CD4-positive, alpha-beta T cell treated with Interleukin-4 for 1 hour (primary cell): ENCODE measurements around the gene SH3TC2.

Experiments used
- DNase-seq, 2 donors: peaks; one replicate each; pipeline ENCODE4 v3.0.0-alpha.2; 2020 to 2022

SH3TC2 gene

DNA sequence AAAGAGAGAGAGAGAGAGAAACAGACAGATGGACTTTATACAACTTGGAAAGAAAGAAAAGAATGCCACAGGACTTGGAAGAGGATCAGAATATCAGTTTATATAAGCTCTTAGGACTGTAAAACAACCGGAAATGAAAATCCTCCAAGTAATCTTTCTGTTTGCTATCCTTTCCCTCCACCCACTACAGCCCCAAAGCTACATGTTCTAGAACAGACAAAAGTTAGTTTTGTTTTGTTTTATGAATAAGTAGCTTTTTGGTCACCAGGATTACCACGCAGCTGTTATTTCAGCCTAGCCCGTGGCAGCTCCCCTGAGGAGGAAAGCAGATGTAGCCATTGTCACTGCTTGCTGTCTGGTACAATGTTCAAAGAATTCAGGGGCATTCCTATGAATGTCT lies 66.6 kb downstream of the SH3TC2 start:
- no peak for DNase-seq

DNA sequence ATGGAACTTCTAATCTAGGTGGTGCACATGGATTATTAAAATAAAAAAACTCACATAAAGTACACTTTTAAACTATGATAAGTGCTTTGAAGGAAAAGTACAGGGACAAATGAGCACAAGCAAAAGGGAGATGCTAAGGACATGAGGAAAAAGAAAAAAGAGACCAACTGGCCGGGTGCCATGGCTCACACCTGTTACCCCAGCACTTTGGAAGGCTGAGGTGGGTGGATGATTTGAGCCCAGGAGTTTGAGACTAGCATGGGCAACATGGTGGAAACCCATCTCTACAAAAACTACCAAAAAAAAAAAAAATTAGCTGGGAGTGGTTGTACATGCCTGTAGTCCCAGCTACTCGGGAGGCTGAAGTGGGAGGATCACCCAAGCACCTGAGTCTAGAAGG lies 67.1 kb downstream of the SH3TC2 start:
- DNase-seq, result no peak

DNA sequence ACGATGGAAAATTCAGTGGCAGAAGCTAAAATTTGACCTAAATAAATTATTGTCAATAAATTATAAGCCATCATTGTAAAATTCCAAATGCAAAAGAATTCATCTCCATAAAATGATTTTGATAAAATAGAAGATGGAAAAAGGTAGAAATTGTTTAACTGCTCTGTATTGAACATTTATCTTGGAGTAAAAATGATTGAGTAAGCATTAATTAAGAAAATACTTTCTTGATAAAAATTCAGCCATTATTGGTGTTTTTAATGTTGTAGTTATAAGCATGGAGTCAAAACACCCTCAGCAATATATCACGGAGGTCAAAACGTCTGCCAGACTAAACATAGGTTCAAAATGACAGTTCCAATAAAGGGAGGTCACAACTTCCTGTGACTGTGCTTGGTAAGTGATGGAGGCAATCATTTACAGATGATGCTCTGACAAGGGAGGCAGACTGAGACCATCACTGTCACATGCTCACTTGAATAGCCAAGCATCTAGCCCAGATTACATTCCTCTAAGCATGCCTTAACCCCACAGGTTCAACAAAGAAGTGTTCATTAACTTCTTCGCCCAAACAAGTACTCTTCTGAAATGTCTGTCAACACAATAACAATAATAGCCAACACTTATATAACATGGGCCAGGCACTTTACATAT lies 69.5 kb downstream of the SH3TC2 start:
- no peak for DNase-seq

DNA sequence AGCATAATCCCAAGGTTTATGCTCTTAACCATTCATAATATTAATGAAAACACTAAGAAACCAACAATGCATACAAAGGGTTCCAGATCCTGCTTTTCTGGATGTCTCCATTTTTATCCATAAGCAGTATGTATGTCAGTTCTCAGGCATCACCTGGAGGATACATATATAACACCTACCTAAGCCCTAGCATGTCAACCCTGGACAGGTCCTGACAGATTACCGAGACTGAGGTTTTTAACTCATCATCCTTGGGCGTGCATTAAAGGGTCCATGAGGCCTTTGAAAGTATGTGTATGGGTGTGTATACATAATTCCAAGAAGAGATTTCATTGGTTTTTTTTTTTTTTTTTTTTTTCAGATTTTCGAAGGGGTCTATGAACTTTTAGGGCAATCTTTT lies 70.6 kb downstream of the SH3TC2 start:
- no peak for DNase-seq

DNA sequence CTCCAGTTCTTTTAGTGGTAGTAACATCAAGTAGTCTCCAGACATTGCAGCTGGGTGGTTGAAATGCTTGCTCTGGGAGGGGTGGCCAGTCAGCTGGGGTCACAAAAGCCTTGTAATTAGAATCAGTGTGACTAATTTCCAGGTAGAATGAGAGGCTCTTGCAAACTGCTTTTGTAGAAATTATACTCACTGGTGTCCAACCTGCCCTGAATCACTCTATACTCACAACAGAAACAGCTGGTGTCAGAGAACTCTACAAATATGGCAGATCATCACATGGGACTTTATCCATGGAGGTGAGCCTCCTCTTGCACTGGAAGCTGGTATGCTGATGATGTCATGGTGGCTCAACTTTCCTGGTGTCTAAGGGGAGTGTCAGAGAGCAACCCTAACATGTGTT lies 71.3 kb downstream of the SH3TC2 start:
- no peak for DNase-seq

DNA sequence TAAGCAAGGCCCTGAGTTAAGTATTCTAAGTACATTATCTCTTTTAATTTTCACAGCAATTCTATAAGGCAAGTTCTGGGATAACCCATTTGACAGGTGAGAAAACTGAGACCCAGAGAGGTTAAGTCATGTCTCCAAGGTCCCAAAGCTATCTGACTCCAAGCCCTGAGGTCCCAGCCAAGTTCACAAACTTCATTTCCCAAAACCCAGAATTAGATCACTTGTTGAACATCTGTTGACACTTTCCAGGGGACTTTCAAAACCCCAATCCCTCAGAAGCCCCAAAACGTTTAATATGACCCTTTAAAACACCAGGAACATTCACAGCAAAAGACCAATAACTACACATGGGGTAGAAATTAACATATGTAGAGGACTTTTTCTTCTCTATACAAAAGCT lies 72.0 kb downstream of the SH3TC2 start:
- no peak for DNase-seq

DNA sequence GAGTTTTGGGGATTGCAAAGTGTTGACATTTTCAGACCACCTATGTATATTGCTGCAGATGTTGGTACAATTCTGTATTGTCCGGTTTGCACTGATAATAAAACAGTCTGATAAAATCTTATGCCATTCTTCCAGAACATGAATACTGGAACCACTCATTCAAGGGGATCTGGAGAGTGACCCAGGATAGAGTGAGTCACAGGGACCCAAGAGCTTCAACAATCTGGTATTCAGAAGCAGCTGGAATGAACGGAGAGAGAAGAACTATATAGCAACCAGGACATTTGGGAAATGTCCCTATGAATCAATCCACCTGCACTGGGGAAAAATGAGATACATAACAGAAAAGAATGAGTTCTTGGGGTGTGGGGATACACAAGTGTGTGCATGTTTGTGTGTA lies 73.3 kb downstream of the SH3TC2 start:
- no peak for DNase-seq

DNA sequence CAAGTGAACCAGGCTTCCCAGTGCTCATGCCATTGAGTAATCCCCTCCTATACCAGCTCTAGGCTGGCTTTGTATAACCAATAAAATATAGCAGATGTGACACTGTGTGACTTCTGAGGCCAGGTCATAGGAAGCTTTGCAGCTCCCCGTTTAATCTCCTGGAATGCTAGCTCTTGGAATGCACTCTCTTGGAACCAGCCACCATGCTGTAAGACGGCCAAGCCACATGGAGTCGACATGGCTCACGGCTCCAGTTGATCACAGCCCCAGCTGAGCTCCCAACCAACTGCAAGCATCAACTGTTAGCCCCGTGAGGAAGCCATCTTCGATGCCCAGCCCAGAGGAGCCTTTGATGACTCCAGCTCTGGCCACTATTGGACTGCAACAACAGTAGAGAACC lies 74.5 kb downstream of the SH3TC2 start:
- no peak for DNase-seq

DNA sequence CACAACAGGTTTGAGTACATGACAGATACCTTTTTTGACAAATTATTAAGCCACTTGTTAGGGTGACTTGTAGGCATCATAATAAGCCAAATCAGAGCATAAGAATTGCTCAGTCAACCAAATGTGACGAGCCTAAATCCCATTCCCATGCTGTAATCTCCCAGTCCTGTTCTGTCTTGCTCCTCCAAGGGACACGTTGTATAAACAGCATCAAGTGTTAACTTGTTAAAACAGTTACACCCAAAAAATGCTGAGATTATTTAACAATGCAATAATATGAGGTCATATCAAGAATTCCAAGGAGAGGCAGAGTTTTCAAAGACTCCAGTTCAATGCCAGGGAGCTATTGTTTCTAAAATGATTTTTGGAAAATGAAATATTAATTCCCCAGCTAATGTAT lies 76.2 kb downstream of the SH3TC2 start:
- DNase-seq, result no peak

DNA sequence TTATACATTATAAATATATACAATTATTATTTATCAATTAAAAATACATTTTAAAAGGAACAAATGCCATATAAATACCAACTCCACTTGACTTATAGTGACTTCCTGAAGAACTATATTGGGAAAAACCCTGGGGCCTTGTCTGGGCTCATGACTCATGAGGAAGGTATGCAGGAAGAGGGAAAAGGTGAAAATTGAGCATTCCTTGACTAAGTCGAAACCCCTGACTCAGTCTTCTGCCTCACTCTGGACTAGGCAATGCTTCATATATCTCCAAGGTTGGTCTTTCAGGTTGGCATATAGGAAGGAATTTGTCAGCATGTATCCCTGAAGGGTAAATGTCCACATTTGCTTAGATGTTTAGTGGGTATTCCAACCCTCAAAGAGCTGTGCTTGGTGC lies 78.5 kb downstream of the SH3TC2 start:
- DNase-seq, result no peak

DNA sequence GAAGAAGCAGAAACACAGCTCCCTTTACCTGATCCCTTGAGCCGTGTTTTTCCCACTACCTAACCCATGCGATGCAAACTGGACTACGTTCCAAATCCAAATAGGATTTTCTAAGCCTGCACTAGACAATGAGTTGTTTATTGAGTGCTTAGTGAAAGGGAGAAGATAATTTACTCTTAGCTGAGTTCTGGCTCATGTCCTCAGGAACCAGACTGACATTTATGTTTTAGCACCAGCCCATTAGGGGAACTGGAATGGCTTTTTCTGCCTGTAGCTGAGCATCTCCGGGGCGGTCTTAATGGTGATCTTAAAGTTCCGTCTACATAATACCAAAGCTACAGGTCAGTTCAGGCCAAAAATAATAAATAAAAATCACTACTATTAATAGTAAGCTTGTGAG lies 81.5 kb downstream of the SH3TC2 start:
- no peak for DNase-seq

DNA sequence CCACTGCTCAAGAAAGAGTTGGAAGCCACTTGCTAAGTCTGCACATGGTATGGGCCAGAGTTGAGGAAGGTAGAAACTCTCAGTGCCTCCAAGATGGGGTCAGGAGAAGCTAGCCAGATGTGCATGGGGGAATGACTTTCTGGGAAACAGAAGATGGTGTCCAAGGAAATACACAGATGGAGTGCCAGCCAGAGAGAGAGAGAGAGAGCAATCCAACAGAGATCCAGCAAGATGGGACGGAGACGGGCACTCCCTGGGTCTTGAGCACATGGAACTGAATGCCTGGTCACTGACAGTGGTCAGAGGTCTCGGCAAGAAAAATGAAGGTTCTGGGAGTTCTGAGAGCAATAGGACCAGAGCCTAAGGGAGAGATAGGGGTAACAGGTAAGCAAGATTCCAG lies 82.1 kb downstream of the SH3TC2 start:
- DNase-seq, result no peak

DNA sequence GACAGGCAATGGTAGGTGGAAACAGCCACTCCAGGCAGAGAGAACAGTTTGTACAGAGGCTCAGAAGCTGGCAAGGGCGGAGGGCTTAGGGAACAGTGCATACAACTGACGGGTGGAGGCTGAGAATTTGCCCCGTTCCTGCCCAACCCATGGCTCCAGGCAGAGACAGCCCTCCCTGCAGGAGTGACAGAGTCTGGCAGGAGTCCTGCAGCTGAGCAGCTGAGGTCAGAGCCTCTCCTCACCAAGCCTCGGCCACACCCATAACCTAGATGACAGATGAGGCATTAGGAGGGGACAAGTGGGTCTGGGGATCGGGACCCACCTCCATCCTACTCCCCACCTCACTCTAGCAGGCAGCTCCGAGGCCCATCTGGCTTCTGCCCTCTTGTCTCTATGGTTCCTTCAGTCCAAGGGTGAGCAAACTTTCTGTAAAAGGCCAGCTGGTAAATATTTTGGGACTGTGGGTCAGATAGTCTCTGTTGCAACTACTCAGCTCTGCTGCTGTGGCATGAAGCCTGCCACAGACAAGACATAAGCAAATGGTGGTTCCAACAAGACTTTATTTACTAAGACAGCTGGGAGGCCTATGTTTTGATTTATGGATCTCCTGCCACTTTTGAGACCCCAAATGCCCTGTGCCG lies 83.7 kb downstream of the SH3TC2 start:
- DNase-seq, result no peak

DNA sequence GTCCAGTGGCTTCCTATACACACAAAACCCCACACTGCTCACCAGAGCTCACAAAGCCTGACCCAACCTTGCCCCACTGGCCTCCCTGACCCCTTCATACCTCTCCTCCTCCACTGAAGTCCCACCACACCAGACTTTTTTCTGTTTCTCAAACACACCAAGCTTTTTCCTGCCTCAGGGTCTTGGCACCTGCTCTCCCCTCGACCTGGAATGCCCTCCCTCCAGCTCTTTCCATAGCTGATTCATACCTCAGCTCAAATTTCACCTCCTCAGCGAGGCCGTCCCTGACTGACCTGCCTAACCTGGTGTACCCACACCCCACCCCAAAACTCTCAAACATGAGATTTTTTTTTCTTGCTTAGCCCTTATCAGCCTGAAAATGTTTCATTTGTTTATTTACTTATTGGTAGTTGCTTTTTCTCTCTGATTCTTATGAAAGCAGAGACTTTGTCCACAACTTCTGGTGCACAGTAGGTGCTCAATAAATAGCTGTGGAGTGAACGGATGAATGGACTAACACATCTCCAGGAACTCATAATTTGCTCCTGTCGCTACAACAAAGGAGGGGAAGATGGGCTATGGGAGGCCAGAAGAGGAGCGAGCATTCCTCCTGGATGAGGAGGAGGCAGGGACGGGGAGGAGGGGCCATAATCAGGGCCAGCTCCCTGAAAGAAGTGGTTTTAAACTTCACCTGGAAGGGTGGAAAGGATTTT lies 84.3 kb downstream of the SH3TC2 start:
- no peak for DNase-seq

DNA sequence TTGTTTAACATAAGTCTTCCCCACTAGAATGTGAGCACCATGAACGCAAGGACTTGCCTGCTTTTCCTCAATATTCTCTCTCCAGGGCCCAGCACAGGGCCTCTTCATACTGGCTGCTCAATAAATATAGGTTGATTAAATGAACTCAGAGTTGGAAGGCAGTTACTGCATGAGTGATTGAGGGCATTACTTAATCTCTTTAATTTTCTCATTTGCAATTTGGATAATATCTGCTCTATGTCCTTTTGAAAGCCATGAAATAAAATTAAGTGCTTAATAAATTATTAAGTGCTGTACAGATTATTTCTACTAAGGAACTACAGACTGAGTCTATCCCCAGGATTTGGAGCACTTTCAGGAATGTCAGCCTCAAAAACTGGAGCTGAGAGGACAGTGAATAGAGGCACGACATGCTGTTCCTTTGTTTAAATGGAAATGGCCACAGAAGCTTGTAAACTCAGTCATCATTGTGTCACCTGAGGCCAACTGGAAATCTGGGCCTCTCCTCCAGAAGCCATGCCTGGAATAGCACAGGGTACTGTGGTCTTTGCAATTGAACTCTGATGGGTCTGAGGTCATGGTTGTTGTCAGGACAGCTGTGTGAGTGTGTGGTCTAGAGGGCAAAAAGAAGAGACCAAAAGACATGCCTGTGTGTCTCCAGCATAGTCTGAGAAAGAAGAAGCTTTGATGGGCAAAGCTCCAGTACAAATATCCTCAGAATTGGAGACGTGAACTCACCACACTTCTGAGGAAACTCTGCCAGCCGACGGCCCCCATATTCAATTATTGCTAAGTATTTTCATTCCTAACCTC lies 86.1 kb downstream of the SH3TC2 start:
- DNase-seq, result no peak

DNA sequence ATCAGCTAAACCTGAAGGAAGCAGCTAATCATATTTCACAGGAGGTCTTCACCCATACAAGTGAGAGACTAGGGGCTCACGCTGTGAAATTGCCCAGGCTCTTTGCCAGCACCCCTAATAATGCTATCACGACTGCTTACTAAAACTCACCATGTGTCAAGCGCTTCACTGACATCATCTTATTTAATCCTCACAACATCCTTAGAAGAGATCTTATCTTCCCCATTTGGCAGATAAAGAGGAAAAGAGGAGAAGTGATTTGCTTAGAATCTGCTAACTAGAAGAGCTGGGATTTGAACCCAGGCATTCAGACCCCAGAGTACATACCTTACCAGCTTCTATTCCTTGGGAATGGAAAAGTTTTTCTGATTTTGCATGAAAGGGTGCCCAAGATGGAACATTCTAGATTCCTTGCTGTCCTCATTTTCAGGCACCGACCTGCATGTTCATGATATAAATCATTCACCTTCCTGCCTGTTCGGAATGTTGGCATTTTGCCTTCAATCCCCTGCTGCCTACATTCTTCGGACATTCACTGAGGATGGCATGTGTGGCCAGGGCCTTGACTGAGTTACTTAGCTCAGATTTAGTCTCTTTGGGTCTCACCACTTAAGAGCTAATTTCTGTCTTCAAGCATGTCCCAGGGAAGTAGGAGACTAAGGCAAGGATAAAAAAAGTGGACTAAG lies 88.1 kb downstream of the SH3TC2 start:
- DNase-seq, result no peak

DNA sequence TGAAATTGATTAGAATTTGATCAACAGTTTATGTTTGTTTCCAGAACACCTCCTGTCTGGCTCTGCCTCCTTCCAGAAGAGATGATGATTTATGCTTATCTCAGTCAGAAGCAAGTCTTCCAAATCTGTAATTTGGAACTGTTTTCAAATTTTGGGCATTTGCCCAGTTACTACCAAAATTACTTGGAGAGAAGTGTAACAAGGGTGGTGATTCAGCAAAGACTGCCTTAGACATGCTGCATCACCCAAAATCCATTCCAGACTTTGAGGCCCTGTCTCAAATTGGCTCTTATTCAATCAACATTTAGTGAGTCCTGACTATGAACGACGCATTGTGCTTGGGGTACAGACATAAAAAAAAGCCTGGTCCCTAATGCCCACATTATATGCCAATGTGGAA lies 89.4 kb downstream of the SH3TC2 start:
- DNase-seq, result no peak

DNA sequence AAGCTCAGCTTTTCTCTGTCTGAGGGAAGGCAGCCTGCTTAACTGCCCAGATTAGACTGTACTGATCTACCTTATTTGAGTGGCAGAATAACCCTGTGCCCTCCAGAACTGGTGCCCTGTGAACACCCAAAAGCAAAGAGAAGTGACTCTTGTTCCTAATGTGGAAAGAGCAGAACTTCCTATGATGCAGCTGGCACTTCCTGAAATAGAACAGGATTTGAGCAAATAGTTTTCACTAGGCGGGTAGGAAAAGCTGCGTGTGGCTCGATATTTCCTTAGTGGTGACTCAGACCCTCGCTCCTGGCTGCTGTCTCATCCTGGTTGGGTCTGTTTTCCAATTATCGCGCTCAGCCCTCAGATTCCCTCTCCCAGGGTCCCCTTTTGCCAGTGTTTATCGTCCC lies 89.9 kb downstream of the SH3TC2 start:
- DNase-seq, result no peak

DNA sequence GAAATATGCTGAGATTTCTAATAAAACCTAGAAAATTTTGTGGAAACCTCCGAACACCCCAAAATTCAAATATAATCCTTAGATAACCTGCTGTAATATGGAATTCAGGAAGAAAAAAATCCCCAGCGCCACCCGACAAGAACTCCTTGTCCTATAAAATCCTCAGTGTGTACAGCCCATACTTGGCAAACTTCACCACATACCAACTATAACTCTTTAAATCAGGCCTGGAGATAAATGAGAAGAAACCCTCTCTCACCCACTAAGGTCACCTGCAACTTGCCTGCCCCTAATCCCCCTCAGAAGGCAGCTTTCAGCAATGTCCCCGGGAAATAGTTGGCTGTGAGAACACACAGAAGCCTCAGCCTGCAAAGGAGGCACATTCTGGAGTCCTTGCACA lies 90.5 kb downstream of the SH3TC2 start:
- no peak for DNase-seq

DNA sequence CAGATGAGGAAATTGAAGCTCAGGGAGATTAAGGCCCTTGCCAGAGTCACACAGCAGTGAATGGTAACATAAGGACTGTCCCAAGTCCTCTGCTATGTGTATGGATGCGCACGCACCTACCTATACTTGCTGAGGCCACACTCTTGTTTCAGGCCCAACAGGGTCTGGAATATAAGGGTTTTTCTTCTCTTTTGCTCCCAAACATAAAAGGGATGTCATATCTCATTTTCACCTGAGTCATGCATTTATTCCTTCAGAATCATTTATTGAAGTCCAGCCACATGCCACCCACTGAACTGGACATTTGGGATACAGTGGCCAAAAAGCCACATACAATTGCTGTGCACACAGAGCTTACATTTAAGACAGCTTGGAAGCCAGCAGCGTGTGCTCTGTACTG lies 92.0 kb downstream of the SH3TC2 start:
- no peak for DNase-seq

DNA sequence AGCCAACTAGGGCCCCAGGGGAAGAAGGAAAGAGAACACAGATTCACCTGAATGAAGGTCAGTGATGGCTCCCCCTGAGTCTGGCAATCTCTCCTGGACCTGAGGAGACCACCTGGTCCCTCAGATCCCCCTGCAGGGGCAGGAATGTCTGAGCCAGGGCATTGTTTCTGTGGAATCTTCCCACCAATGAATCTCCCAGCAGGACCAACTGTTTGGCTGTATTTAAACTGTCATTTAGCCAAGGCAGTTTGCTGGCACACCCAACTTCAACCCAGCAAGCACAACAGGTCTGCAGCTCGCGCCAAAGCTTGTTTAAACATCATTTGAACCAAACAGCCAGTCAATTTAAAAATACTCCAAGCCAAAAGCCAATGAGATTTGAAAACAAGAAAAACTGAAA lies 92.6 kb downstream of the SH3TC2 start:
- DNase-seq, result no peak

DNA sequence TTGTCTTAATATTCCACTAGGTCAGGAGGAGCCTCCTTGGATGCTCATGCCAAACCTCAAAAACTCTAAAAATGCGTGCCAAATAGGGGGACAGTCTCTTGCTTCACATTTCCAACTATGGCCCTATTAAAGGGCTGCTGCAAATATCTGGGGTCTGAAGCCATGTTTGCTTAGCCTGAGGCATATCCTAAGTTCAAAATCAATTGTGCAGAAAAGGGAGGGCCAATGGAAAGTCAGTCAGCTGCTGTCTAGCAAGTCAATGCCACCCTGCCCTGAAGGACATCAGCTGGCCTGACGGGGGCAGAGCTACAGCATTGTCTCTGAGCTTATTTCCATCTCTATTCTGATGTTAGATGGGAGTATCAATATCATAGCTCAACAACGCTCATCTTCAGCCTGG lies 93.6 kb downstream of the SH3TC2 start:
- no peak for DNase-seq

DNA sequence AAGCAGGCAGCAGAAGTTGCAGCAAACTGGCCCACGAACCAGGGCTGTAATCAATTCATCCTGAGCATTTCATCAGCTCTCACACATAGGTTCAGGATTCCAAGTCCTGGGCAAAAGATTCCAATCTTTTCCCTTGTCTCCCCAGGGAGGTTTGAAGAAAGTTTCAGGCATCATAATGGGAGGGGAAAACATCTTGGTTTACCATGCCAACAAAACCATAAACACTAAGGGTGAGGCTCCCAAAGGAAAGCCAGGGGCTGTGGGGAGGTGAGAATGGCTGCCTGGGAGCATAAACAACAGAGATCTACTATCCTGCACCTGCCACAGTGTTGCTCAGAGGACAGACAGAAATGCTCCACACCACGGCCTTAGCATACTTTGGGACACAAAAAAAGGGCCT lies 94.6 kb downstream of the SH3TC2 start:
- no peak for DNase-seq
